ENCODE results near the gene EEFSEC. TPM values are rescaled to one million over a fixed set of nuclear protein-coding genes. Genes with fewer than 3 reads are reported as not detected.

EEFSEC gene
- total and polyA plus RNA-seq, 2 of the 8 experiments (the other 6 are each of a cell fraction or from before 2014, with no cell fraction given) = 13.1 to 19.8 TPM

DNA sequence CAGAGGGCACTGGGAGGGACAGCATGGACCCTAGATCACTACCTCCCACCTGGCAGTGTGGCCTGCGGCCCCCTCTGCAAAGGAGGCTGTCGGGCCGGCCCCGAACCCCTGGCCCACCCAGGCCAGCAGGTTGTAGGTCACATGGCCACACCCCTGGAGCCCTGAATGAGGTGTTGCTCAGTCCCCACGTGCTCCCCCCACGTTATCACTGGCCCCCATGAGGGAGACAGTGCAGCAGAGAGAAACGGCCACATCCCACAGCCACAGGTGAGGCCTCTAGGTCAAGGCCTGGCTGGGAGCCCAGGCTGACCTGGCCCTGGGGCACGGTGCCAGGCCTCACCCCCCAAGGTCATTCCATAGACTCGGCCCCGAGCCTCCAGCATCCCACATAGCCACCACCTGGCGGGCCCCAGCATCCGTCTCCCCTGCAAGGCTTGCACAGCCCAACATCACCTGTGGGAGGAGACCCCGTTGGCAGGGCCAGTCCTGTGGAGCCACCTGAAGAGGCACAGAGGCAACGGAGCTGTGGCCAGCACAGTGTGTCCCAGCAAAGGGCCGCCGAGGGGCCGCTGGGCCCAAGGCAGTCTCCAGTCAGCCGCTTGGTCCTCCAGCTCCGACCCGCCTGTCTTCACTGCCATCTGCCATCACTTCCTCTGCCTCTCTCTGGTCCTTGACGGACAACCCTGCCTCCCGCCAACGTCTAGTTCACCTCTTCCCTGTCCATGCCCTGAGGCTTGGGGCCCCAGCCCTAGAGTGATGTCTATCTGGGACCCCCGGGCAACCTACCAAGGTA, 260.3 kb downstream of the EEFSEC start:
- TF ChIP-seq CHD1 (IDR thresholded peaks at IDR 0.05; ENCODE audit: low read depth, low read length) = no peak
- TF ChIP-seq ASH2L (IDR thresholded peaks at IDR 0.05; ENCODE audit: low read length) = peak; percentile 6
- TF ChIP-seq, protein P1, sequence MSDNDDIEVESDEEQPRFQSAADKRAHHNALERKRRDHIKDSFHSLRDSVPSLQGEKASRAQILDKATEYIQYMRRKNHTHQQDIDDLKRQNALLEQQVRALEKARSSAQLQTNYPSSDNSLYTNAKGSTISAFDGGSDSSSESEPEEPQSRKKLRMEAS (IDR thresholded peaks at IDR 0.05) = no peak
- H3K9me3 ChIP-seq (ENCODE audit: insufficient read depth in 2 of 2, low read depth in 1 of 2, low read length in 1 of 2) = no peaks in the 10 kb centered on the region
- H3K36me3 ChIP-seq (ENCODE audit: control insufficient read depth in 2 of 4, insufficient read depth in 4 of 4, low read length in 3 of 4) = no peaks in the 10 kb centered on the region
- no peak overlapping the region; the same call in 1 of the 2 replicates for H3K27ac ChIP-seq (ENCODE audit: low read depth, low read length)
- H2BK5ac ChIP-seq (ENCODE audit: low read depth, low read length) = peak overlapping the region; percentile 66
- peak overlapping the region; percentile 77 for H4K91ac ChIP-seq (replicated peaks; ENCODE audit: insufficient read length, low read length)
- peak overlapping the region; percentile 28; the same call in 1 of the 2 replicates for H2AK5ac ChIP-seq (ENCODE audit: low read depth, low read length)
- H2BK12ac ChIP-seq (ENCODE audit: low read depth, low read length) = peak overlapping the region; percentile 90; the same call in 1 of the 2 replicates
- peak overlapping the region; percentile 82 for H4K8ac ChIP-seq (ENCODE audit: extremely low read depth, insufficient read depth, low read length)
- H3K23me2 ChIP-seq (ENCODE audit: low read depth, low read length) = peaks cover 2% of the 10 kb centered on the region; the same call in 1 of the 2 replicates
- no peaks in the 10 kb centered on the region for H3K79me2 ChIP-seq (ENCODE audit: control insufficient read depth in 1 of 2, insufficient read depth in 2 of 2, low read length in 2 of 2)
- H3K4me1 ChIP-seq (replicated peaks in 1 of 4; ENCODE audit: control insufficient read depth in 3 of 4, insufficient read depth in 4 of 4, low read length in 3 of 4) = peaks cover 0 to 24% (median 17%) of the 10 kb centered on the region in 4 experiments; a peak in 6 of 7 replicates
- H2BK20ac ChIP-seq (ENCODE audit: low read length) = no peak overlapping the region
- no peak for FAIRE-seq
- DNase-seq (ENCODE audit: low read depth in 1 of 2, low spot score in 2 of 2) = no peak
- peak overlapping the region; percentile 71 for H3K18ac ChIP-seq (ENCODE audit: extremely low read depth, low read length)
- H3K9ac ChIP-seq (replicated peaks in 1 of 4; ENCODE audit: extremely low read depth in 1 of 4, low read depth in 3 of 4, low read length in 3 of 4) = no peak overlapping the region
- H3K4me3 ChIP-seq (ENCODE audit: extremely low read depth in 1 of 4, insufficient read depth in 2 of 4, low read depth in 3 of 4, low read length in 4 of 4) = no peak overlapping the region
- ChIA-PET CTCF (ENCODE audit: partially characterized antibody) (interaction anchor here (0.7 to 2.8 kb wide), 7 partner anchors 11 to 130 kb away, joined by 3 to 19 read pairs (median 4); no protein-coding TSS in a partner anchor), POLR2A (ENCODE audit: partially characterized antibody) (interaction anchor here (0.9 to 1.0 kb wide), 2 partner anchors 10 to 19 kb away, joined by 3 to 5 read pairs; no protein-coding TSS in a partner anchor)
- H2BK120ac ChIP-seq (replicated peaks; ENCODE audit: low read depth, low read length) = peak overlapping the region; percentile 84
- 87% methylated on average over 23 of the region's 24 CpGs; no CpG with 5 or more reads in 1 of the 2 experiments for whole genome bisulfite sequencing, 2 experiments (ENCODE audit: extremely low coverage in 1 of 2, insufficient coverage in 1 of 2, insufficient read length in 1 of 2, insufficient replicate concordance in 2 of 2, low coverage in 1 of 2, low lambda C conversion rate in 2 of 2, missing lambda C conversion rate in 1 of 2)
- H3K56ac ChIP-seq (replicated peaks; ENCODE audit: insufficient read length, low read depth, low read length) = peak overlapping the region; percentile 13
- 0 out of 4 replicates have a peak overlapping the region, but pooled peaks have one; percentile 14 to 31 for H3K4me2 ChIP-seq (ENCODE audit: insufficient read depth in 1 of 2, low read depth in 2 of 2, low read length in 2 of 2)
- no peak overlapping the region for H3K14ac ChIP-seq (ENCODE audit: insufficient read length)
- H4K5ac ChIP-seq (ENCODE audit: insufficient read length, low read depth, low read length) = peak overlapping the region; percentile 19
- no peak overlapping the region for H2AFZ ChIP-seq (ENCODE audit: low read length)
- H3K23ac ChIP-seq (ENCODE audit: insufficient read length) = no peak overlapping the region
- H3K27me3 ChIP-seq (replicated peaks in 1 of 4; ENCODE audit: control insufficient read depth in 3 of 4, extremely low read depth in 1 of 4, insufficient read depth in 3 of 4, low read length in 3 of 4) = no peaks in the 10 kb centered on the region; a peak in 1 of 7 replicates
- H3K4ac ChIP-seq (replicated peaks; ENCODE audit: insufficient read length, low read depth, low read length) = no peak overlapping the region
- H2BK15ac ChIP-seq (ENCODE audit: low read length) = peak overlapping the region; percentile 81; the same call in 1 of the 2 replicates
- H4K20me1 ChIP-seq (replicated peaks in 1 of 2; ENCODE audit: control insufficient read depth in 1 of 2, insufficient read depth in 2 of 2, low read length in 2 of 2) = no peaks in the 10 kb centered on the region
- H3K79me1 ChIP-seq (ENCODE audit: low read depth, low read length) = no peaks in the 10 kb centered on the region
